ENCODE results near the gene CTSV.
"Not testable (repeated sequence)": the region's sequence is repeated elsewhere in the genome, so short reads cannot be mapped to it uniquely, and the experiment has no call there.

- not testable (repeated sequence) for TF ChIP-seq CTCF (conservative IDR thresholded peaks at IDR 0.05; ENCODE audit: low read depth, low read length); EZH2 (IDR thresholded peaks at IDR 0.05; ENCODE audit: low read length, unreplicated experiment); EZH2phosphoT487 (IDR thresholded peaks at IDR 0.05; ENCODE audit: borderline replicate concordance, low read length)
Measured at GRCh38 chr9:97012617-97013016, 26.3 kb downstream of the CTSV start.

Measured in PC-3 (cell line).